Left lung (tissue), 10 donors: Measurements from ENCODE around the gene TGM4. TPM values are rescaled to one million over a fixed set of nuclear protein-coding genes. Genes with fewer than 3 reads are reported as not detected.
A peak's percentile ranks its signal among the peaks of the same experiment; 100 is the strongest.

Source experiments
- ATAC-seq: fragments of 200-7000 bp; cut with Tn5 transposase; one replicate; pipeline ENCODE4 v1.9.1; 2020; ENCODE audit warnings: moderate library complexity
- DNase-seq, 4 donors: peaks; one replicate each; pipeline ENCODE4 v3.0.0-alpha.2; 2013 to 2020
- H3K27ac ChIP-seq, 2 donors: fragments of 200-600 bp; sonication (generic) in 1 of 2; one replicate each; pipeline versions ENCODE4 v1.5.0 to v1.8.0; 2020 to 2021
- H3K27me3 ChIP-seq, 2 donors: fragments of 200-600 bp; sonication (generic) in 1 of 2; one replicate each; pipeline versions ENCODE4 v1.5.0 to v1.8.0; 2020 to 2021
- H3K36me3 ChIP-seq, 2 donors: fragments of 200-600 bp; sonication (generic) in 1 of 2; one replicate each; pipeline versions ENCODE4 v1.5.0 to v1.8.0; 2020 to 2021
- H3K4me1 ChIP-seq, 2 donors: fragments of 200-600 bp; one replicate each; pipeline ENCODE4 v1.8.0; 2021
- H3K4me3 ChIP-seq, 2 donors: fragments of 200-600 bp; sonication (generic) in 1 of 2; one replicate each; pipeline versions ENCODE4 v1.5.0 to v1.8.0; 2020 to 2021; ENCODE audit warnings: mild to moderate bottlenecking in 1 of 2
- H3K9me3 ChIP-seq, 2 donors: fragments of 200-600 bp; sonication (generic) in 1 of 2; one replicate each; pipeline versions ENCODE4 v1.5.0 to v1.8.0; 2020 to 2021
- CTCF ChIP-seq, 2 donors: fragments of 200-600 bp; sonication (generic) in 1 of 2; IDR thresholded peaks; one replicate each; pipeline versions ENCODE4 v1.5.0 to v1.8.0; 2021; ENCODE audit warnings: antibody characterized with exemption in 2 of 2
- intact Hi-C, 2 donors: fragments of 100-400 bp; cut with DNase I; formaldehyde crosslinking; loops; one replicate each; pipeline versions ENCODE4 v1.11.2 to v1.14.2; 2022
- polyA plus RNA-seq, 6 donors: library from polyadenylated mRNA; unstranded; fragments of 120-200 nt; gene quantifications; one replicate each; pipeline ENCODE4 v1.2.1, GENCODE V29; 2013; ENCODE audit not compliant: insufficient read length in 6 of 6
- total RNA-seq, 2 donors: library from RNA; stranded (reverse); fragmentation: NEBNext Ultra II Directional; extraction: Animal tissue kit (Norgen Biotek cat#: 25700); gene quantifications; one replicate each; pipeline ENCODE4 v1.2.1, GENCODE V29; 2021
- donor health status: DM: no; HTN: yes; CAD: no.
- donor health status: DM: no; HTN: no; CAD: no.

TGM4 gene
- total and polyA plus RNA-seq, 8 donors, result 0.06 to 0.14 (median 0.06) TPM; not detected in 3

GRCh38 chr3:44962621-44963393 lies 88.4 kb downstream of the TGM4 start:
- H3K4me1 ChIP-seq, result peaks cover 16 to 85% of the 10 kb centered on the region in 2 donors
- intact Hi-C loops, result no loop called here
- ATAC-seq, result peak; percentile 72
- no peaks in the 10 kb centered on the region for H3K27me3 ChIP-seq
- no peak for DNase-seq
- H3K9me3 ChIP-seq, result no peaks in the 10 kb centered on the region
- peak overlapping the region in 1 of 2 donors; percentile 28 for H3K27ac ChIP-seq
- peaks cover 0 to 15% of the 10 kb centered on the region in 2 donors for H3K36me3 ChIP-seq
- no peak for TF ChIP-seq CTCF (IDR thresholded peaks at IDR 0.05)
- no peak overlapping the region for H3K4me3 ChIP-seq

GRCh38 chr3:44963571-44964325 lies 89.3 kb downstream of the TGM4 start:
- Histone ChIP-seq H3K27ac (peak overlapping the region in 1 of 2 donors; percentile 28), H3K4me3 (no peak overlapping the region), H3K36me3 (peaks cover 0 to 6% of the 10 kb centered on the region in 2 donors), H3K9me3 (no peaks in the 10 kb centered on the region), H3K27me3 (no peaks in the 10 kb centered on the region), H3K4me1 (peaks cover 13 to 85% of the 10 kb centered on the region in 2 donors)
- intact Hi-C loops, result no loop called here
- DNase-seq (no peak), ATAC-seq (peak; percentile 29)
- no peak for TF ChIP-seq CTCF (IDR thresholded peaks at IDR 0.05)

Other genes with a start within 250 kb of the TGM4 start
- gene ZNF197, start 249.6 kb upstream of the TGM4 start, total RNA-seq, result 10 to 100 TPM; 13.1 to 14.1 TPM
- 10 to 100 TPM; 33.7 to 37.0 (median 36.6) TPM for gene ZNF197, start 249.6 kb upstream of the TGM4 start, polyA plus RNA-seq
- gene ZNF35, start 225.9 kb upstream of the TGM4 start, total RNA-seq, result 1 to 10 TPM; 8.4 to 9.2 TPM
- 10 to 100 TPM; 10.4 to 13.3 (median 11.4) TPM for gene ZNF35, start 225.9 kb upstream of the TGM4 start, polyA plus RNA-seq
- gene ZNF502, start 161.9 kb upstream of the TGM4 start, total RNA-seq, result 1 to 10 TPM; 3.6 to 3.9 TPM
- 10 to 100 TPM; 11.8 to 13.6 (median 12.5) TPM for gene ZNF502, start 161.9 kb upstream of the TGM4 start, polyA plus RNA-seq
- gene ZNF501, start 145.0 kb upstream of the TGM4 start, total RNA-seq, result 1 to 10 TPM; 4.4 to 5.3 TPM
- gene ZNF501, start 145.0 kb upstream of the TGM4 start, polyA plus RNA-seq, result 10 to 100 TPM in 1 of 6 donors, 1 to 10 TPM in 5; 9.1 to 10.2 (median 9.7) TPM
- gene KIAA1143, start 113.0 kb upstream of the TGM4 start, total RNA-seq, result 10 to 100 TPM; 20.4 to 24.5 TPM
- gene KIAA1143, start 113.0 kb upstream of the TGM4 start, polyA plus RNA-seq, result 10 to 100 TPM; 45.9 to 60.7 (median 57.3) TPM
- gene KIF15, start 112.8 kb upstream of the TGM4 start, total RNA-seq, result 1 to 10 TPM; 1.8 to 3.9 TPM
- gene KIF15, start 112.8 kb upstream of the TGM4 start, polyA plus RNA-seq, result 10 to 100 TPM; 16.5 to 51.3 (median 28.6) TPM
- gene TMEM42, start 12.7 kb upstream of the TGM4 start, total RNA-seq, result 10 to 100 TPM; 14.2 to 18.4 TPM
- gene TMEM42, start 12.7 kb upstream of the TGM4 start, polyA plus RNA-seq, result 10 to 100 TPM; 20.4 to 26.0 (median 23.4) TPM
- gene ZDHHC3, start 101.6 kb downstream of the TGM4 start, total RNA-seq, result 100 to 1,000 TPM in 1 of 2 donors, 10 to 100 TPM in 1; 86.8 to 129 TPM
- 100 to 1,000 TPM; 104 to 134 (median 123) TPM for gene ZDHHC3, start 101.6 kb downstream of the TGM4 start, polyA plus RNA-seq
- gene EXOSC7, start 101.6 kb downstream of the TGM4 start, total RNA-seq, result 10 to 100 TPM; 33.2 to 34.8 TPM
- 10 to 100 TPM; 59.6 to 76.2 (median 64.5) TPM for gene EXOSC7, start 101.6 kb downstream of the TGM4 start, polyA plus RNA-seq
- 100 to 1,000 TPM in 1 of 2 donors, 10 to 100 TPM in 1; 74.0 to 102 TPM for gene CLEC3B, start 151.7 kb downstream of the TGM4 start, total RNA-seq
- gene CLEC3B, start 151.7 kb downstream of the TGM4 start, polyA plus RNA-seq, result 100 to 1,000 TPM in 5 of 6 donors, 10 to 100 TPM in 1; 96.6 to 177 (median 115) TPM